Astrocyte (in vitro differentiated cells and primary cell): ENCODE data around the gene PRSS12.

Experiments
- EZH2 ChIP-seq: IDR thresholded peaks from 2 replicates; pipeline ENCODE4 v1.6.1; 2012; ENCODE audit warnings: mild to moderate bottlenecking, low read length, inconsistent platforms; ENCODE audit not compliant: insufficient read depth
- TF ChIP-seq, protein P1 (sequence below): IDR thresholded peaks from 2 replicates; pipeline ENCODE4 v1.5.1; 2011; ENCODE audit warnings: low read depth, mild to moderate bottlenecking, inconsistent platforms, low read length, moderate library complexity; ENCODE audit not compliant: insufficient read depth

DNA sequence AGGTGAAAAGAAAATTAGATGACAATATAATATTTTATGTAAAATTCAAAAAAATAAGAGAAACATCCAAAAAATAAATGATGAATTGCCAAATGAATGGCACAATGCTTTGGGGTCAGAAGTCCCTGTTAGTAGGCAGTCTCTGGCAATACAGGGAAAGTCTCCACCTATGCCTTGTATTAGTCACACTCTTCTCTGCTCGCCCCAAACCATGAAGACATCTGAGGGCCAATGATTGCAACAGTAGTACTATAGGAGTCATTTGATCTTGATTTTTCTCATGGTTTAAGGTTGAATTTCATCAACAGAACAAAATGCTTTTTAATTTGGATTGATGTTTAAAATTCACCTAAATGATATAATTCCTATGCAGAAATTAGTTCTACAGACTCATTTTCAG lies 3.9 kb upstream of the PRSS12 start:
- TF ChIP-seq, protein P1, sequence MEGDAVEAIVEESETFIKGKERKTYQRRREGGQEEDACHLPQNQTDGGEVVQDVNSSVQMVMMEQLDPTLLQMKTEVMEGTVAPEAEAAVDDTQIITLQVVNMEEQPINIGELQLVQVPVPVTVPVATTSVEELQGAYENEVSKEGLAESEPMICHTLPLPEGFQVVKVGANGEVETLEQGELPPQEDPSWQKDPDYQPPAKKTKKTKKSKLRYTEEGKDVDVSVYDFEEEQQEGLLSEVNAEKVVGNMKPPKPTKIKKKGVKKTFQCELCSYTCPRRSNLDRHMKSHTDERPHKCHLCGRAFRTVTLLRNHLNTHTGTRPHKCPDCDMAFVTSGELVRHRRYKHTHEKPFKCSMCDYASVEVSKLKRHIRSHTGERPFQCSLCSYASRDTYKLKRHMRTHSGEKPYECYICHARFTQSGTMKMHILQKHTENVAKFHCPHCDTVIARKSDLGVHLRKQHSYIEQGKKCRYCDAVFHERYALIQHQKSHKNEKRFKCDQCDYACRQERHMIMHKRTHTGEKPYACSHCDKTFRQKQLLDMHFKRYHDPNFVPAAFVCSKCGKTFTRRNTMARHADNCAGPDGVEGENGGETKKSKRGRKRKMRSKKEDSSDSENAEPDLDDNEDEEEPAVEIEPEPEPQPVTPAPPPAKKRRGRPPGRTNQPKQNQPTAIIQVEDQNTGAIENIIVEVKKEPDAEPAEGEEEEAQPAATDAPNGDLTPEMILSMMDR = no peak
- TF ChIP-seq EZH2 = no peak
